Memory B cell (primary cell): ENCODE data around the gene CFAP58.

ENCODE experiments used
- ATAC-seq: fragments of 150-1000 bp; cut with Tn5 transposase; 2 replicates; pipeline ENCODE4 v1.10.0; 2021; ENCODE audit warnings: low read depth, mild to moderate bottlenecking, moderate library complexity
- DNase-seq, 2 donors: peaks; one replicate each; pipeline ENCODE4 v3.0.0; 2022; ENCODE audit warnings: low spot score in 2 of 2
- H3K27ac Mint-ChIP-seq: one replicate; pipeline ENCODE4 v1.8.0; 2022; ENCODE audit warnings: mild to moderate bottlenecking, moderate library complexity, mixed read lengths
- H3K27me3 Mint-ChIP-seq: one replicate; pipeline ENCODE4 v1.8.0; 2022; ENCODE audit warnings: mixed read lengths
- H3K36me3 Mint-ChIP-seq: one replicate; pipeline ENCODE4 v1.8.0; 2022; ENCODE audit warnings: mild to moderate bottlenecking, mixed read lengths
- H3K4me1 Mint-ChIP-seq: one replicate; pipeline ENCODE4 v1.8.0; 2022; ENCODE audit warnings: mixed read lengths
- H3K4me3 Mint-ChIP-seq: one replicate; pipeline ENCODE4 v1.8.0; 2022; ENCODE audit warnings: mild to moderate bottlenecking, moderate library complexity, mixed read lengths
- H3K9me3 Mint-ChIP-seq: one replicate; pipeline ENCODE4 v1.8.0; 2022; ENCODE audit warnings: mixed read lengths

CFAP58 gene

DNA sequence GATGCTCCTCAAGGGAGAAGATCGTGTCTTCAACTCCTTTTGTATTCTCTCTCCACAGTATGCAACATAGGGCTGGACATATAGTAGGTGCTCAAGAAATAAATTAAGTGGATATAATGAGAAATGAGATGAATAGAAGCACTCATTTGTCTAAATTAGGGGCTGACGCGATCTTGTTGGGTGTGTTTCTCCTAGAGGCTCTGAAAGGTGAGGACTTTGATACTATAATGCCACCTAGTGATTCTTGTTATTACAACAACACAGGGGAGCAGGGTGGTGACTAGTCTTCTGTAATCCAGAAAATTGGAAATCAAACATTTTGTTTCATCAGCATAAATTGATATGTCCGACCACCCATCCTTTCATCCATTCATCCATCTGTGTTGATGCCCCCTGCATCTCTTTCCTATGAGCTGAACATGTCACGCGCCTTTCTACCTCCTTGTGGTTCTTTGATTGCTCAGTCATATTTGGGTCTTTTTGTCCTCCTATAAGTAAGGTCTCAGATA lies 3.5 kb upstream of the CFAP58 start:
- H3K9me3 Mint-ChIP-seq = no peaks in the 10 kb centered on the region
- H3K27me3 Mint-ChIP-seq = no peaks in the 10 kb centered on the region
- peak; percentile 62 for ATAC-seq
- no peak overlapping the region for H3K27ac Mint-ChIP-seq
- H3K36me3 Mint-ChIP-seq = no peaks in the 10 kb centered on the region
- peaks cover 19% of the 10 kb centered on the region for H3K4me1 Mint-ChIP-seq
- DNase-seq = peak in 1 of 2 donors; percentile 59
- H3K4me3 Mint-ChIP-seq = no peak overlapping the region

DNA sequence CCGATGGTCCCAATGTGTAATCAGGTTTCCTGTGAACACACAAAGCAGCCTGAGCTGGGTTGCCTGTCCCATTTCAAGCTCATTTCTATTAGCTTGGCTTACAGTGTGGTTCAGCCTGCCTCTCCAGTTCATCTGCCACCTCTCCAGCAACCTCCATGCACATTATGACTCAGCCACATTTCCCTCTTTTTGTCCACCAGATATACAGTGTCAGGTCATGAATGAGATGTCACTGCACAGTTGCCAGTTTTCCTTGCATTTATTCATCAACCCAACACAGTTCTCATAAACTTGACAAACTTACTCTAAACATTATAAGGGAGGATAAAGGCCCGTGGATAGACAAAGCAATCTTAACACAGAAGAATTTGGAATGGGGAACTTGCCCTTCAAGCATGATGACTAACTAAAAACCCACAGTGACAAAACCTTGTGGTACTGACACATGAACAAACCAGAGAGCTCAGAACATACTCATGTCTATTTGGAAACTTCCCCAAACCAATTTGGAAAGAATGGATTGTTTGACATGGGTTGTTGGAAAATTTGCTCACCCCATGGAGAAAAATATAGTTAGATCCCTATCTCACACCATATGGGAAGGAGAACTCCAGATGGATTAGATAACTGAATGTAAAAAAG lies 2.5 kb upstream of the CFAP58 start:
- ATAC-seq (no peak), DNase-seq (no peak)
- H3K4me1 Mint-ChIP-seq = peaks cover 16% of the 10 kb centered on the region
- no peak overlapping the region for H3K4me3 Mint-ChIP-seq
- H3K27me3 Mint-ChIP-seq = no peaks in the 10 kb centered on the region
- H3K9me3 Mint-ChIP-seq = no peaks in the 10 kb centered on the region
- peak overlapping the region; percentile 38 for H3K27ac Mint-ChIP-seq
- no peaks in the 10 kb centered on the region for H3K36me3 Mint-ChIP-seq

DNA sequence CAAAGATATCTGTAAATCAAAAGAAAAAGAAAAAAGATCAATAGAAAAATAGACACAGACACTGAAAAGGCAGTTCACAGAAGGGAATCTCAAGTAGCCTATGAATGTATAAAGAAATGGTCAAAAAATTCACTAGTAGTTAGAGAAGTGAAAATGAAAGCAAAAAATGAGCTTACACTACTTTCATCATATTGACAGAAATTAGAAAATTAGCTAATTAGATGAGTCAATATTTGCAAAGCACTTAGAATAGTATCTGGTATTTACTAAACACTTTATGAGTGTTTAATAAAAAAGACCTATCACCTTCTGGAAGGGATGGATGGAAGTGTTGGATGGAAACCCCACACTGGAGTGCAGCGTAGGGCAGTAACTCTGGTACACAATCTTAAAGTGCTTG lies 1.7 kb upstream of the CFAP58 start:
- H3K27ac Mint-ChIP-seq = peak overlapping the region; percentile 38
- H3K27me3 Mint-ChIP-seq = no peaks in the 10 kb centered on the region
- H3K9me3 Mint-ChIP-seq = no peaks in the 10 kb centered on the region
- no peak for ATAC-seq
- peak overlapping the region; percentile 57 for H3K4me3 Mint-ChIP-seq
- peaks cover 16% of the 10 kb centered on the region for H3K4me1 Mint-ChIP-seq
- H3K36me3 Mint-ChIP-seq = no peaks in the 10 kb centered on the region
- no peak for DNase-seq

DNA sequence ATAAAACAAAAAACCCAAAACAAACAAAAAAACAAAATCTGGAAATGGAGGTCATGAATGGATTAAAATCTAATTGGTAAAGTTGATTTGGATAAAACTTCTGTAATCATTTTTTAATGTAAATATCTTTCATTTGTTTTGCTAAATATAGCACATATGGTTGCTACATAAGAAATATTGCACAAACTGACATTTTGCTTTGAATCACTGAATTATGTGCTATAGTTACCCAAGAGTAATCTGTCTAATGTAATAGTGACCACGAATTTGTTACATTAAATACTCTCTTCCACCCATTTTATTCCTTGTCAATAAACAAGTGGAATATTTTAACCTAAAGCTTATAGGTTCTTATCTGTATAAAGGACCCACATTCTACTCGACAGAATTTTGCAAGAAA lies 6.2 kb downstream of the CFAP58 start:
- Mint-ChIP-seq H3K27me3 (peaks cover 10% of the 10 kb centered on the region), H3K9me3 (no peaks in the 10 kb centered on the region), H3K4me3 (no peak overlapping the region), H3K27ac (no peak overlapping the region), H3K4me1 (no peaks in the 10 kb centered on the region), H3K36me3 (no peaks in the 10 kb centered on the region)
- ATAC-seq (no peak), DNase-seq (no peak)

DNA sequence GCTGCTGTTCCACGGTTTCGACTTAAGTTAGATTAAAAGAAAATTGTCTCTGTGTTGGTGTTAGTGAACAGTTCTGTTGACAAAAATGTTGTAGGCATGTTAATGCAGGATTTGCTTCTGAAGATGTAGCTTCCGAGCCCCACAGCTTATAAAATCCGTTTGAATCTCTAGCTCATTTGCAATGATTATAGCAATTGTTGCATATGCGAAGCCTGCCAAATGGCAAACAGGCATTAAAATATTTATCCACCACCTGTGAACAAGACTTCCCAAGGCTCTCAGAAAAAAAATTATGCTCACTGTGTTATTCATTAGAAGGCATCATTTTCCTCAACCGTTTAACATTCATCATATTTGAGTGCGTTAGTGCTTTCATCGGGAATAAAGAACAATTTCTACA lies 14.3 kb downstream of the CFAP58 start:
- Mint-ChIP-seq H3K9me3 (peaks cover 2% of the 10 kb centered on the region), H3K4me1 (no peaks in the 10 kb centered on the region), H3K36me3 (peaks cover 2% of the 10 kb centered on the region), H3K27ac (no peak overlapping the region), H3K27me3 (peaks cover 13% of the 10 kb centered on the region), H3K4me3 (no peak overlapping the region)
- no peak for DNase-seq
- no peak for ATAC-seq

DNA sequence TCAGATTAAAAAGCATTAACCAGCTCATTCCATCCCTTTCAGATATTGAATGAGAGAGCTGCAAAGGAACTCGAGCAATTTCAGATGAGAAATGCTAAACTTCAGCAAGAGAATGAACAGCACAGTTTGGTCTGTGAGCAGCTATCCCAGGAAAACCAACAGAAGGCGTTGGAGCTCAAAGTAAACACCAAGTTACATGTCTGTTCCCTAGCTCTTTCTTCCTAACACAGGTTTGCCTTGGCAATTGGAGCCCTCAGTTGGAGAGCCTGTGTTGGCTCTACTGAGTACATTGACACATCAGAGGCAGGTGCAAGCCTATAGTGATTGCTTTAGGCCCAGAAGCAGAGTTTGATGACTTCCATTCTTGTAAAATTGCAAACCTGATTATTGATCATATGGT lies 14.7 kb downstream of the CFAP58 start:
- peaks cover 2% of the 10 kb centered on the region for H3K36me3 Mint-ChIP-seq
- no peak overlapping the region for H3K27ac Mint-ChIP-seq
- H3K4me3 Mint-ChIP-seq = no peak overlapping the region
- peaks cover 2% of the 10 kb centered on the region for H3K9me3 Mint-ChIP-seq
- no peaks in the 10 kb centered on the region for H3K4me1 Mint-ChIP-seq
- peaks cover 11% of the 10 kb centered on the region for H3K27me3 Mint-ChIP-seq
- no peak for DNase-seq
- no peak for ATAC-seq

DNA sequence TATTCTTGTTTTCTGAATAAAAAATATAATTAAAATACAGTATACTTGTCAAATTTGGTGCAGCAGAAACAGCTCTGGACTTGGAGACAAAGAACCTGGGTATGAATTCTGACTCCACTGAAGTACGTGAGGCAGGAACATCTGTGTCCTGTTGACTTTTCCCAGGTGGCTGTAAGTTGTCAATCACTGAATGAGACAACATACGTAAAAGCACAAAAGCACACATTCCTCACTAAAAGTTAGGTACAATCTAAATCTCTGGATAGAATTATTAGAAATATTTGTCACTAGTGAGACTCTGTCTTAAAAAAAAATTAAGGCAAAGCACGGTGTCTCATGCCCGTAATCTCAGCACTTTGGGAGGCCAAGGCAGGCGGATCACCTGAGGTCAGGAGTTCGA lies 18.1 kb downstream of the CFAP58 start:
- no peak overlapping the region for H3K27ac Mint-ChIP-seq
- H3K27me3 Mint-ChIP-seq = peaks cover 2% of the 10 kb centered on the region
- DNase-seq (no peak), ATAC-seq (no peak)
- peaks cover 2% of the 10 kb centered on the region for H3K9me3 Mint-ChIP-seq
- no peaks in the 10 kb centered on the region for H3K4me1 Mint-ChIP-seq
- H3K4me3 Mint-ChIP-seq = no peak overlapping the region
- H3K36me3 Mint-ChIP-seq = peaks cover 2% of the 10 kb centered on the region

DNA sequence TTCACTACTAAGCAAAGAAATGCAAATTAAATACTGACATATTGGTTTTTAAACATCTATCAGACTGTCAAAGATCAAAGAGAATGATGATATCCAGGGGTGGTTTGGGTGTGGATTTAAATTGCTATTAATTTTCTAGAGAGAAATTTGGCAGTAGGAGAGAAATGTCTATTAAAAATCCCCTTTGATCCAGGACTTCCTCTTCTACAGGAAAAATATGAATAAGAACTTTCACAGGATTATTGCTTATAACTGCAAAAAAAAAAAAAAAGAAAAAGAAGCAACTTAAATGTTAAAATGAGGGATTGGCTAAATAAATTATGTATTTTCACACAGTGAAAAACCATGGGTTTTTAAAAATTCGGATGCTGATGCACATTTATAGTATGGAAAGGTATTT lies 21.0 kb downstream of the CFAP58 start:
- Mint-ChIP-seq H3K27ac (no peak overlapping the region), H3K36me3 (peaks cover 2% of the 10 kb centered on the region), H3K4me1 (no peaks in the 10 kb centered on the region), H3K9me3 (peaks cover 2% of the 10 kb centered on the region), H3K4me3 (no peak overlapping the region), H3K27me3 (peaks cover 2% of the 10 kb centered on the region)
- ATAC-seq = no peak
- DNase-seq = no peak

DNA sequence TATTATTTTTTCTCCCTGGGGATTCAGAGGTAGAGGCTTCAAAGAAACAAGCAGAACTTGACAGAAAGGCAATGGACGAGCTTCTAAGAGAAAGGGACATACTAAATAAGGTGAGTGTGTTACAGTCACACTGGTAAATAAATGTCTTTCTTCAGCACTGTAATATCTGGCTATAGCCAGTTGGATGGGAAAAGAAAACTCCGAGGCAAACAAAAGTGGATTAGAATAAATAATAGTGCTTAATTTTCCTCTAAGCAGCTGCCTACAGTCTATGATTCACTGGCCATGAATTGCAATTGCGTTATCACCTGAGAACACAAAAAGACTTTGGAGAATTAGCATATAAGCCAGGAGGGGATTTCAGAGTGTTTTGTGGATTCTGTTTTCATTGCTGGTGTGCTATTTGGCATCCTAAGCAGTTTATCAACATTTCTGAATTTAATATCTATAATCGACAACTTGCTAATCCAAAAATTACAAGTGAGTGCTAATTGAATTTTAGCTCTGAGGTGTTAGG lies 23.2 kb downstream of the CFAP58 start:
- no peak for DNase-seq
- Mint-ChIP-seq H3K4me3 (no peak overlapping the region), H3K9me3 (no peaks in the 10 kb centered on the region), H3K27ac (no peak overlapping the region), H3K4me1 (no peaks in the 10 kb centered on the region), H3K27me3 (no peaks in the 10 kb centered on the region), H3K36me3 (no peaks in the 10 kb centered on the region)
- no peak for ATAC-seq

DNA sequence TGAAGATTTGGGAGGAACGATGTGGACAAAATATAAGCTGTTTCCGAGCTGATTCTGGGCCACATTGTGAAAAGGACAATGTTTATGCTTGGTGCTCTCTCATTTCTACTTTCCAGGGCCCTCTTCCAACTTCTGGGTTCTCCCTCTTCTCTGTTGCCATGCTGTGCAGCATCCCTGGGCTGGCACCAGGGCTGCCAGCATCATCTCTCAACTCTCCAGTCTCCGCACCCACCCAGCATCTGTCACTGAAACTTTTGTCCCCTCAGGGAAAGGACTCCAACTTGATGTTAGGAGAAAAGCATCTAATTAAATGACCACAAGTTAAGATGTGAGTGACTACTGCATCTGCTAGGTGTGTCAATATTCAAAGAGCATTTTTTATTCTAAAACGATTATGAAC lies 26.7 kb downstream of the CFAP58 start:
- H3K36me3 Mint-ChIP-seq = no peaks in the 10 kb centered on the region
- H3K4me1 Mint-ChIP-seq = no peaks in the 10 kb centered on the region
- no peaks in the 10 kb centered on the region for H3K9me3 Mint-ChIP-seq
- DNase-seq (no peak), ATAC-seq (no peak)
- no peak overlapping the region for H3K4me3 Mint-ChIP-seq
- no peak overlapping the region for H3K27ac Mint-ChIP-seq
- peaks cover 9% of the 10 kb centered on the region for H3K27me3 Mint-ChIP-seq

DNA sequence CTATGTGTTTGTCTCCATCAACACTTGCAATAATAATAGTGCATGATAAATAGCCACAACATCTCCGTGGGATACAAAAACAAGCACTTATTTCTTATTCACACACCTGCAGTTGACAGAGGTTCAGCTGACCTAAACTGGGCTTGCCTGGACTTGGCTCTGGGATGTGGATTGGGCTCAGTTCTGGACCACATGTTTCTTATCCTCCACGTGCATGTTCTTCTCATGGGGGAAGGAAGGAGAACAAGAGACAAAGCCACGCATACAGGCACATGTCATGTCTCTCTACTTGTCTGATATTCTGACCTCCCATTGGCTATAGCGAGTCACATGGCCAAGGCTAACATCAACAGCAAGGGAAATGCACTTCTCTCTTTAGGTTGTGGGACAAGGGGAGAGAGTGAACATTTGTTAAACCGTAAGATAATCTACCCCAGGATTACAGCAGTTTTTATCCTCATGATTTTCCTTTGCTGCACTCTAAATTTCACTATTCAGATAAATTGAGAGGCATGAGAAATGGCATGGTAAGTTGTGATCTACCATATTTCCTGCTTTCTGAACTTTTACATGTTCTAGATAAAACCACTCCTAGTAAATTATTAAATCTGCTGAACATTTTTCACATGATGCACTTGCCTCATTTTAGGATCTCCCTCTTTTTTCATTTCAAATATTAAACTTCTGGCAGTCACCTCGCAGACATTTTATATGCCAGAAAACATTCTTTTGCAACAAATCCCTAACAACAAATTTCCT lies 33.7 kb downstream of the CFAP58 start:
- H3K4me1 Mint-ChIP-seq = peaks cover 5% of the 10 kb centered on the region
- no peaks in the 10 kb centered on the region for H3K9me3 Mint-ChIP-seq
- ATAC-seq = no peak
- no peak for DNase-seq
- H3K36me3 Mint-ChIP-seq = no peaks in the 10 kb centered on the region
- peaks cover 18% of the 10 kb centered on the region for H3K27me3 Mint-ChIP-seq
- H3K27ac Mint-ChIP-seq = no peak overlapping the region
- no peak overlapping the region for H3K4me3 Mint-ChIP-seq

DNA sequence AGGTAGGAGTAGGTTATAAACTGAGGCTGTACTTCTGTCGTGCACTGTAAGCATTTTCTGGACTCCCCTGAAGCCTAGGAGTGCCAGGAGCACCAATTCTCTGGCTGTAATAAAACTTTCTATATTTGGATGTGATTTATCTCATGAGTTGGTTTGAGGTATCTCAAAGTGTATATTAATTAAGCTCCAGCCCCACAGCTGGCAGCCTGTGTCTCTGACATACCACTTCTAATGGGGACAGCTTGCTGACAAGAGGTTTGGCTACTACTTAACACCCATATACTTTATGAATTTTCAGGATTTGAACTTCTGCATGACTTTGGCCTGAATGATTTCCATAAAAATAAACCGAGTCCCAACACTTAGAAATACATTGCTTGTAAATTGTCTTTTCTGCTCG lies 35.2 kb downstream of the CFAP58 start:
- no peaks in the 10 kb centered on the region for H3K36me3 Mint-ChIP-seq
- ATAC-seq = no peak
- no peak overlapping the region for H3K4me3 Mint-ChIP-seq
- DNase-seq = no peak
- H3K27me3 Mint-ChIP-seq = peaks cover 14% of the 10 kb centered on the region
- no peaks in the 10 kb centered on the region for H3K9me3 Mint-ChIP-seq
- H3K4me1 Mint-ChIP-seq = peaks cover 5% of the 10 kb centered on the region
- H3K27ac Mint-ChIP-seq = no peak overlapping the region

DNA sequence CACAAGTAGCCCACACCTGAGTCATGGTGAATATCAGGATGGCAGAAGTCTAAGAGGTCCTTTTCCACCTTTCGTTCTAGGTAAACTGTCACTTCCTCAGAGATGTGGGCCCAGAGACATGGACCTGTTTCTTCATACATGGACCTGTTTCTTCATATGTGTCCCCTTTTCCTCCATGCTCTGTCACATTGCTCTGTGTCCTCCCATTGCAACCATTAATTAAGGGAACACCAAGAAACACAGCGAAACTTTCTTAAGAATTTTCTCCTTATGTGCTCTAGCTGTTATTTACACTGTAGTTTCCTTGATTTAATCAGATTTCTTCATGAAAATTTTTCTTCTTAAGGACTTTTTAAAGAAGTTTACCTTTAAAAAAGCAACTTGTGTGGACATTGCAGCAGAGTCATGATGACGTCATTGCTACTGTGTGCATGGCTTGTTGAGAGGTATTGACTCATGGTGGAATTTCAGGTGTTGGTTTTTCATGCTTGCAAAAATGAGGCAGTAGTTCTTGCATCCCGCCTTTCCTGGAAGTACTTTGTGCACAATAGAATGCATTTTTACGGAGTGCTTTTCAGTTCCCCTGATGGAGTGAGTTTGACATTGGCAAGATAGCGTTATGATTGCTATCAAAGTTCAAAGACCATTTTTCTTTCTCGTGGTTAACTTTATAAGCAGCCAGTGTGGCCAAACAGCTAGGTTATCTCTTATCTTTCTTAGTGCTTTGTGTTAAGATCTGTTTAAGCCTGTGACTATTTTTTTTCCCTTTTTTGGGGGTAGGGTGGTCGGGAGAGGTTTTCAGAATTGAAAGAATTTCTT lies 37.7 kb downstream of the CFAP58 start:
- H3K27me3 Mint-ChIP-seq = peaks cover 14% of the 10 kb centered on the region
- H3K36me3 Mint-ChIP-seq = no peaks in the 10 kb centered on the region
- no peak for ATAC-seq
- no peaks in the 10 kb centered on the region for H3K9me3 Mint-ChIP-seq
- H3K4me3 Mint-ChIP-seq = no peak overlapping the region
- H3K4me1 Mint-ChIP-seq = peaks cover 5% of the 10 kb centered on the region
- H3K27ac Mint-ChIP-seq = no peak overlapping the region
- DNase-seq = no peak

DNA sequence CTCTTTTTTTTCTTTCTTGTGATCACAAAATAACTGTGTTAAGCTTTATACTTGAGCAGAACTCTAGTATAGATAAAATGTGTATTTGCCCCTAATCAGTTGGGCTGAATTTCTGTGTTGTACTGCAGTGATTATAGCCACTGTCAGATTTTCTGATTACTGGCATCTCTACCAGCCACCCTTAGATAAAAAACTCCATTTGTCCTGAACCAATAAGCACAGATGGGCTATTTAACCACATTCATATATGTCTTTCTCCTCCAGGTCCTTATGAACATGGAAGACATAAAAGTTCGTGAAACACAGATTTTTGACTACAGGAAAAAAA lies 38.3 kb downstream of the CFAP58 start:
- ATAC-seq = no peak
- Mint-ChIP-seq H3K4me1 (peaks cover 5% of the 10 kb centered on the region), H3K27ac (no peak overlapping the region), H3K4me3 (no peak overlapping the region), H3K36me3 (no peaks in the 10 kb centered on the region), H3K27me3 (peaks cover 13% of the 10 kb centered on the region), H3K9me3 (no peaks in the 10 kb centered on the region)
- no peak for DNase-seq
